SIG-M5 (cell line): Measurements from ENCODE around the gene CDK13.
"Not testable (repeated sequence)": the region's sequence is repeated elsewhere in the genome, so short reads cannot be mapped to it uniquely, and the experiment has no call there.

Experiments
- DNase-seq: peaks from one replicate; lab custom pipeline; 2025; lab: John Stamatoyannopoulos, UW

Gene CDK13

GRCh38 chr7:40147371-40148246, 197.6 kb downstream of the CDK13 start:
- DNase-seq, result no peak

GRCh38 chr7:40148247-40148580, 198.2 kb downstream of the CDK13 start:
- DNase-seq, result not testable (repeated sequence)

GRCh38 chr7:40148671-40149070, 198.6 kb downstream of the CDK13 start:
- DNase-seq, result no peak
